Large intestine (tissue), 3 donors: ENCODE data around the gene RIPOR2. TPM values are rescaled to one million over a fixed set of nuclear protein-coding genes. Genes with fewer than 3 reads are reported as not detected.
"Not testable (repeated sequence)": the region's sequence is repeated elsewhere in the genome, so short reads cannot be mapped to it uniquely, and the experiment has no call there.

Experiments
- DNase-seq, 2 donors: peaks; one replicate each; pipeline versions ENCODE4 v3.0.0 to v3.0.0-alpha.2; 2013
- H3K27ac ChIP-seq: one replicate; pipeline ENCODE4 v1.5.1; 2013; ENCODE audit warnings: low read length
- H3K27me3 ChIP-seq: 2 replicates; pipeline ENCODE4 v1.6.1; 2013; ENCODE audit warnings: low read length; ENCODE audit not compliant: control insufficient read depth, insufficient read depth
- H3K36me3 ChIP-seq: 2 replicates; pipeline ENCODE4 v1.6.1; 2013; ENCODE audit warnings: low read length; ENCODE audit not compliant: control insufficient read depth, insufficient read depth
- H3K4me1 ChIP-seq: one replicate; pipeline ENCODE4 v1.6.1; 2013; ENCODE audit warnings: low read length; ENCODE audit not compliant: control insufficient read depth, insufficient read depth
- H3K4me3 ChIP-seq: one replicate; pipeline ENCODE4 v1.5.1; 2013; ENCODE audit warnings: low read length
- H3K9me3 ChIP-seq: one replicate; pipeline ENCODE4 v1.6.1; 2013; ENCODE audit warnings: mild to moderate bottlenecking, low read depth, low read length, moderate library complexity; ENCODE audit not compliant: control insufficient read depth
- WGBS: methylation state at CpG from one replicate; pipeline ENCODE4 v1.1.5; 2013; ENCODE audit warnings: low lambda C conversion rate; ENCODE audit not compliant: insufficient coverage; 5-methylcytosine and 5-hydroxymethylcytosine counted together
- polyA plus RNA-seq: library from polyadenylated mRNA; unstranded; fragments of 120-200 nt; gene quantifications from one replicate; pipeline ENCODE4 v1.2.1, GENCODE V29; 2013

RIPOR2 gene
- polyA plus RNA-seq, 1 donor: 2.1 TPM

GRCh38 chr6:24764833-24765828 lies 170.6 kb downstream of the RIPOR2 start:
- not testable (repeated sequence) for H3K27ac ChIP-seq, DNase-seq, H3K27me3 ChIP-seq, H3K9me3 ChIP-seq, H3K4me1 ChIP-seq, H3K36me3 ChIP-seq, H3K4me3 ChIP-seq
- WGBS: no CpG with 5 or more reads among the region's 20 CpGs

GRCh38 chr6:24763578-24763977 lies 172.2 kb downstream of the RIPOR2 start:
- H3K27ac ChIP-seq: peak overlapping the region; percentile 26
- WGBS: 27% methylated on average over 2 of the region's 3 CpGs
- DNase-seq: peak; percentile 75 to 90

GRCh38 chr6:24761851-24762250 lies 173.9 kb downstream of the RIPOR2 start:
- Histone ChIP-seq H3K36me3 (no peaks in the 10 kb centered on the region), H3K4me3 (no peak overlapping the region)

More at GRCh38 chr6:24763578-24763977, 172.2 kb downstream of the RIPOR2 start:
- Histone ChIP-seq H3K9me3 (peaks cover 4% of the 10 kb centered on the region), H3K27me3 (no peaks in the 10 kb centered on the region), H3K4me1 (peaks cover 4% of the 10 kb centered on the region), H3K4me3 (no peak overlapping the region), H3K36me3 (no peaks in the 10 kb centered on the region)

GRCh38 chr6:24761193-24761835 lies 174.4 kb downstream of the RIPOR2 start:
- Histone ChIP-seq H3K9me3 (peaks cover 4% of the 10 kb centered on the region), H3K4me1 (peaks cover 4% of the 10 kb centered on the region), H3K4me3 (no peak overlapping the region), H3K27ac (no peak overlapping the region), H3K27me3 (no peaks in the 10 kb centered on the region), H3K36me3 (no peaks in the 10 kb centered on the region)
- WGBS: no CpG with 5 or more reads among the region's 17 CpGs
- no peak for DNase-seq

More at GRCh38 chr6:24761851-24762250, 173.9 kb downstream of the RIPOR2 start:
- no peak for DNase-seq
- Histone ChIP-seq H3K27ac (no peak overlapping the region), H3K27me3 (no peaks in the 10 kb centered on the region), H3K9me3 (peaks cover 4% of the 10 kb centered on the region), H3K4me1 (peaks cover 4% of the 10 kb centered on the region)

GRCh38 chr6:24760210-24760609 lies 175.6 kb downstream of the RIPOR2 start:
- Histone ChIP-seq H3K9me3 (no peaks in the 10 kb centered on the region), H3K4me1 (peaks cover 4% of the 10 kb centered on the region), H3K4me3 (no peak overlapping the region), H3K36me3 (no peaks in the 10 kb centered on the region), H3K27me3 (no peaks in the 10 kb centered on the region), H3K27ac (no peak overlapping the region)
- no CpG with 5 or more reads among the region's 5 CpGs for WGBS
- DNase-seq: no peak

- no peaks in the 10 kb centered on the region for H3K27me3 ChIP-seq
- H3K36me3 ChIP-seq: no peaks in the 10 kb centered on the region
- H3K4me3 ChIP-seq: no peak overlapping the region
- no peak for DNase-seq
- no peaks in the 10 kb centered on the region for H3K9me3 ChIP-seq
- 100% methylated on average over 1 of the region's 3 CpGs for whole genome bisulfite sequencing
- H3K4me1 ChIP-seq: peaks cover 4% of the 10 kb centered on the region
- H3K27ac ChIP-seq: no peak overlapping the region
These were observed 176.0 kb downstream of the RIPOR2 start for GRCh38 chr6:24759718-24760117.

GRCh38 chr6:24757611-24758010 lies 178.1 kb downstream of the RIPOR2 start:
- no peak overlapping the region for H3K27ac ChIP-seq
- no peak overlapping the region for H3K4me3 ChIP-seq
- no peaks in the 10 kb centered on the region for H3K27me3 ChIP-seq
- no peak for DNase-seq
- no CpG with 5 or more reads among the region's 6 CpGs for WGBS
- H3K4me1 ChIP-seq: peaks cover 6% of the 10 kb centered on the region
- no peaks in the 10 kb centered on the region for H3K36me3 ChIP-seq
- no peaks in the 10 kb centered on the region for H3K9me3 ChIP-seq

- no peaks in the 10 kb centered on the region for H3K36me3 ChIP-seq
- no peak overlapping the region for H3K27ac ChIP-seq
- no peak overlapping the region for H3K4me3 ChIP-seq
- DNase-seq: no peak
- H3K4me1 ChIP-seq: peaks cover 6% of the 10 kb centered on the region
- no peaks in the 10 kb centered on the region for H3K9me3 ChIP-seq
- H3K27me3 ChIP-seq: no peaks in the 10 kb centered on the region
These were observed 180.5 kb downstream of the RIPOR2 start for GRCh38 chr6:24755279-24755678.

- no CpG with 5 or more reads among the region's 4 CpGs for WGBS
- H3K4me1 ChIP-seq, H3K9me3 ChIP-seq, H3K27me3 ChIP-seq, DNase-seq, H3K4me3 ChIP-seq, H3K36me3 ChIP-seq, H3K27ac ChIP-seq: not testable (repeated sequence)
These were observed 181.4 kb downstream of the RIPOR2 start for GRCh38 chr6:24754378-24754777.
